Measurements from ENCODE around the gene EHBP1L1. TPM values are rescaled to one million over a fixed set of nuclear protein-coding genes. Genes with fewer than 3 reads are reported as not detected.

Gene EHBP1L1
- total and polyA plus RNA-seq, 2 of the 8 experiments (the other 6 are each of a cell fraction or from before 2014, with no cell fraction given) = 4.3 to 6.6 TPM

DNA sequence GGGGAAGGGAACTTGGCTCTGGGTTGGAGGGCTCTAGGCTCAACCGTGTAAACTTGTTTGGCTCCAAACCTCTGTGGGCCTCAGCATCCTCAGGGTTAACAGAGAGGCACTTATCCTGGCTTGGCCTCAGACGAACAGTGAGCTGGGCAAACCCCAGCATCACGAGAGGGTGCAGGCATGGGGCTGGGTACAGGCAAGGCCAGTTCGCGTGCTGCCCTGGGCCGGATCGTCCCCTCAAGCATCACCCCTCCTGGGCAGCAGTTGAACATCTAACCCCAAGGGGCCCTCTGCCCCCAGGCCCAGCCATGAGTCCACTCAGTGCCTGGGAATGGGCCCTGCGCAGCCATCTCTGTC, 1.9 kb downstream of the EHBP1L1 start:
- no peak overlapping the region for H3K9ac ChIP-seq (replicated peaks in 1 of 4; ENCODE audit: extremely low read depth in 1 of 4, low read depth in 3 of 4, low read length in 3 of 4)
- CTCF ChIA-PET (ENCODE audit: partially characterized antibody) = interaction anchor here (3.3 to 7.2 kb wide), 4 partner anchors 12 to 37 kb away, joined by 12 to 97 read pairs (median 30); partner anchors contain the start of gene KCNK7
- POLR2A ChIA-PET (ENCODE audit: partially characterized antibody) = interaction anchor here (0.6 to 3.7 kb wide), 5 partner anchors 8 to 116 kb away, joined by 3 to 36 read pairs (median 7); no protein-coding TSS in a partner anchor
- TF ChIP-seq GABPA (IDR thresholded peaks at IDR 0.05; ENCODE audit: borderline replicate concordance, insufficient read depth, low read length) = no peak
- TF ChIP-seq E2F6 (IDR thresholded peaks at IDR 0.05) = no peak
- no peak for TF ChIP-seq YY1 (IDR thresholded peaks at IDR 0.05; ENCODE audit: low read depth, low read length)
- TF ChIP-seq CBX5 (IDR thresholded peaks at IDR 0.05; ENCODE audit: low read depth, low read length) = no peak
- no peak for TF ChIP-seq MAX (IDR thresholded peaks at IDR 0.05)
- TF ChIP-seq RBBP5 (IDR thresholded peaks at IDR 0.05; ENCODE audit: borderline replicate concordance, low read depth, low read length) = no peak
- no peak for TF ChIP-seq SRF (IDR thresholded peaks at IDR 0.05; ENCODE audit: low read depth, low read length)
- no peak for TF ChIP-seq FOSL1 (IDR thresholded peaks at IDR 0.05; ENCODE audit: insufficient read depth, low read depth, low read length)
- TF ChIP-seq SP2 (IDR thresholded peaks at IDR 0.05; ENCODE audit: low read length) = no peak
- TF ChIP-seq EZH2 (IDR thresholded peaks at IDR 0.05; ENCODE audit: low read depth, low read length, severe bottlenecking) = no peak
- no peak for TF ChIP-seq POLR2AphosphoS5 (IDR thresholded peaks at IDR 0.05; ENCODE audit: low read depth, low read length)
- no peak for TF ChIP-seq PHF8 (conservative IDR thresholded peaks at IDR 0.05; ENCODE audit: low read depth, low read length)
- no peak for TF ChIP-seq CREB1 (IDR thresholded peaks at IDR 0.05)
- no peak for TF ChIP-seq GTF2F1 (IDR thresholded peaks at IDR 0.05; ENCODE audit: borderline replicate concordance, low read depth, low read length)

More for the DNA sequence above, 1.9 kb downstream of the EHBP1L1 start:
- no peak overlapping the region for H2BK15ac ChIP-seq (ENCODE audit: low read length)
- no peaks in the 10 kb centered on the region for H3K79me2 ChIP-seq (ENCODE audit: control insufficient read depth in 1 of 2, insufficient read depth in 2 of 2, low read length in 2 of 2)
- H3K4ac ChIP-seq (replicated peaks; ENCODE audit: insufficient read length, low read depth, low read length) = no peak overlapping the region
- H3K79me1 ChIP-seq (ENCODE audit: low read depth, low read length) = no peaks in the 10 kb centered on the region
- no peak overlapping the region for H2BK5ac ChIP-seq (ENCODE audit: low read depth, low read length)
- no peak overlapping the region for H2AFZ ChIP-seq (ENCODE audit: low read length)
- WGBS, 2 experiments (ENCODE audit: extremely low coverage in 1 of 2, insufficient coverage in 1 of 2, insufficient read length in 1 of 2, insufficient replicate concordance in 2 of 2, low coverage in 1 of 2, low lambda C conversion rate in 2 of 2, missing lambda C conversion rate in 1 of 2) = 86% methylated on average over 8 of the region's 8 CpGs; no CpG with 5 or more reads in 1 of the 2 experiments
- no peak overlapping the region for H3K56ac ChIP-seq (replicated peaks; ENCODE audit: insufficient read length, low read depth, low read length)
- no peaks in the 10 kb centered on the region for H3K9me3 ChIP-seq (ENCODE audit: insufficient read depth in 2 of 2, low read depth in 1 of 2, low read length in 1 of 2)
- FAIRE-seq (no peak), DNase-seq (ENCODE audit: low read depth in 1 of 2, low spot score in 2 of 2) (no peak)
- no peak overlapping the region for H4K91ac ChIP-seq (replicated peaks; ENCODE audit: insufficient read length, low read length)
- no peak overlapping the region for H4K5ac ChIP-seq (ENCODE audit: insufficient read length, low read depth, low read length)
- no peak overlapping the region for H3K14ac ChIP-seq (ENCODE audit: insufficient read length)
- peaks cover 10 to 11% of the 10 kb centered on the region in 2 experiments for H4K20me1 ChIP-seq (replicated peaks in 1 of 2; ENCODE audit: control insufficient read depth in 1 of 2, insufficient read depth in 2 of 2, low read length in 2 of 2)
- H3K23me2 ChIP-seq (ENCODE audit: low read depth, low read length) = peaks cover 8% of the 10 kb centered on the region; the same call in 1 of the 2 replicates
- H3K4me2 ChIP-seq (ENCODE audit: insufficient read depth in 1 of 2, low read depth in 2 of 2, low read length in 2 of 2) = no peak overlapping the region
- no peak overlapping the region for H3K18ac ChIP-seq (ENCODE audit: extremely low read depth, low read length)
- H3K4me1 ChIP-seq (replicated peaks in 1 of 4; ENCODE audit: control insufficient read depth in 3 of 4, insufficient read depth in 4 of 4, low read length in 3 of 4) = peaks cover 8 to 23% (median 15%) of the 10 kb centered on the region in 4 experiments; a peak in 6 of 7 replicates
- no peak overlapping the region for H4K8ac ChIP-seq (ENCODE audit: extremely low read depth, insufficient read depth, low read length)
- H2AK5ac ChIP-seq (ENCODE audit: low read depth, low read length) = no peak overlapping the region
- no peak overlapping the region for H3K4me3 ChIP-seq (ENCODE audit: extremely low read depth in 1 of 4, insufficient read depth in 2 of 4, low read depth in 3 of 4, low read length in 4 of 4)
- H2BK120ac ChIP-seq (replicated peaks; ENCODE audit: low read depth, low read length) = no peak overlapping the region
- H3K23ac ChIP-seq (ENCODE audit: insufficient read length) = no peak overlapping the region
- H3K27ac ChIP-seq (ENCODE audit: low read depth, low read length) = no peak overlapping the region
- no peak overlapping the region for H2BK20ac ChIP-seq (ENCODE audit: low read length)
- H3K27me3 ChIP-seq (replicated peaks in 1 of 4; ENCODE audit: control insufficient read depth in 3 of 4, extremely low read depth in 1 of 4, insufficient read depth in 3 of 4, low read length in 3 of 4) = peaks cover 8 to 46% (median 32%) of the 10 kb centered on the region in 4 experiments
- H2BK12ac ChIP-seq (ENCODE audit: low read depth, low read length) = no peak overlapping the region
- no peaks in the 10 kb centered on the region for H3K36me3 ChIP-seq (ENCODE audit: control insufficient read depth in 2 of 4, insufficient read depth in 4 of 4, low read length in 3 of 4)
